Astrocyte of the cerebellum (primary cell): ENCODE measurements around the gene NLRC5.

ENCODE experiments used
- DNase-seq: peaks from one replicate; pipeline ENCODE4 v3.0.0-alpha.2; 2011; ENCODE audit warnings: low read depth
- H3K4me3 ChIP-seq: 2 replicates; pipeline ENCODE4 v1.5.1; 2011; ENCODE audit warnings: mild to moderate bottlenecking, low read depth, low read length, moderate library complexity
- CTCF ChIP-seq: IDR thresholded peaks from 2 replicates; pipeline ENCODE4 v1.5.1; 2012; ENCODE audit warnings: low read length, low read depth, moderate library complexity, mild to moderate bottlenecking; ENCODE audit errors: missing control alignments
- in situ Hi-C: cut with HindIII; loops from 2 replicates; pipeline ENCODE4 v1.10.0; 2017; ENCODE audit warnings: low sequenced_read_pairs

NLRC5 gene

GRCh38 chr16:57027067-57027466 is 37.7 kb downstream of the NLRC5 start:
- in situ Hi-C loops = loop anchor here (5.0 kb wide), 1 partner anchor 75 kb away; no protein-coding TSS in a partner anchor
- no peak overlapping the region for H3K4me3 ChIP-seq
- no peak for TF ChIP-seq CTCF

GRCh38 chr16:57028086-57028485 is 38.7 kb downstream of the NLRC5 start:
- in situ Hi-C loops = loop anchor here (5.0 kb wide), 1 partner anchor 76 kb away; no protein-coding TSS in a partner anchor

More at GRCh38 chr16:57027067-57027466, 37.7 kb downstream of the NLRC5 start:
- no peak for DNase-seq

GRCh38 chr16:57029161-57030160 is 40.1 kb downstream of the NLRC5 start:
- DNase-seq = peak; percentile 34
- no peak overlapping the region for H3K4me3 ChIP-seq
- in situ Hi-C loops = loop anchor here (5.0 kb wide), 1 partner anchor 77 kb away; no protein-coding TSS in a partner anchor
- TF ChIP-seq CTCF = no peak

More at GRCh38 chr16:57028086-57028485, 38.7 kb downstream of the NLRC5 start:
- DNase-seq = no peak
- TF ChIP-seq CTCF = no peak
- H3K4me3 ChIP-seq = no peak overlapping the region

- in situ Hi-C loops = no loop called here
- DNase-seq = no peak
- H3K4me3 ChIP-seq = no peak overlapping the region
- no peak for TF ChIP-seq CTCF
These were observed 41.1 kb downstream of the NLRC5 start for GRCh38 chr16:57030346-57030902.

GRCh38 chr16:57031156-57031555 is 41.8 kb downstream of the NLRC5 start:
- no peak for TF ChIP-seq CTCF
- no peak for DNase-seq
- in situ Hi-C loops = no loop called here
- no peak overlapping the region for H3K4me3 ChIP-seq

- DNase-seq = no peak
- in situ Hi-C loops = no loop called here
- no peak overlapping the region for H3K4me3 ChIP-seq
- no peak for TF ChIP-seq CTCF
These were observed 43.0 kb downstream of the NLRC5 start for GRCh38 chr16:57032346-57032745.
